ACHN (cell line): Measurements from ENCODE around the gene CAMKMT.

Experiments used
- DNase-seq: peaks from one replicate; pipeline ENCODE4 v3.0.0-alpha.2; 2015
- in situ Hi-C: cut with HindIII; loops from 2 replicates; pipeline ENCODE4 v1.10.0; 2017; ENCODE audit warnings: low sequenced_read_pairs, low pct_ligation_motif_present, low pct_unique_long_range_greater_than_20kb

Gene CAMKMT

DNA sequence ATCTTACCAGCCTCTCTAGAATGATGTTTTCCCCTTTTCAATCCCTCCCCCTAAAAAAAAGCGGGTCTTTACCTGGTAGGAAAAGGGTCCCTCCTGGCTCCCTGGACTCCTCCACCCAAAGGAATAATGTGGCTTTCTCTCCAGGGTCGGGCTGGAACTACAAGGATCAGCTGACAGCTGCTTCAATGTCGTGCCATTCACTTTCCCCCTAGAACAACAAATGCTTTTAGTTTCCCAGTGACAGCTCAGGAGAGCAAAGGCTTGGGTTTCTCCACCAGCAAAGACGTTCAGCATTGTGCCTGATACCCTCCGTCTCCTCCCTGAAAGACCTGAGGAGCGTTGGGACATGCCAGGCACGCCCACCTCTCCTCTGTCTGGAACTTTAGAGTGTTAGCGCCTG lies 405.9 kb downstream of the CAMKMT start:
- in situ Hi-C loops, result no loop called here
- no peak for DNase-seq

DNA sequence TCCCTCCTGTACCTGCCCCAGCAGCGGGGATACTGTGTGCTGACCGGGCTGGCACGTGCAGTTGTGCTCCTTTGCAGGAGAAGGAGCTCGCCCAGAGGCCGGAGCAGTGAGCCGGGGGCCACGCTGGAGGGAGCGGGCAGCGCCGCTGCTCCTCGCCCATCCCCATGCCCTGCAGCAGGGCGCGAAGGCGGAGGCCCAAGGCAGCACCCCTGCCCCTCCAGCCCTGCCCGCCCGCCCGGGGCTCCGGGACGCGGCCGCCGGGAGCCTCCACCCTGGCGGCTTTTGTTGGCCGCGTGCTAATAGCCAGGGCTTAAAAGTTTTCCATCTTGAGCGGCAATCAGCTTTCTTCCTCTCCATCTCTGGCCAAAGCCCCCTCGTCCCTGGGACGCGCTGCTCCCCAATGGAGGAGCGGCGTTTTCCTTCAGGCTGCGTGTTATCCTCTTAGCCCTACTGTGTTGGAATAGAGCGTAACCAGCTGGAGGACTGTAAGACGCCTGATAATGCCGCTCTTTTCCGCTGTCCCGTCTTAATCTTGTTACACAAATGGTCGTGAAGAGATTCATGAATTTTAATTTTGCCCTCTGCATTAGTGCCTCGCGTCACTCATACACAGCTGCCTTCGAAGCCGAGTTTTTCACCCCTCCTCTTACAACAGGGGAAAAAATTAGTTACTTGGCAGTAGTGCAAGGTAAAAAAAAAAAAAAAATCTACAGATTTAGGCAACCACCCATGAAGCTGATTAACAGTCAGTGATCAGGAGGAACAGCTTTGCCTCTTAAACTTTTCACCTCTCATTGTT lies 406.9 kb downstream of the CAMKMT start:
- in situ Hi-C loops, result no loop called here
- DNase-seq, result no peak

DNA sequence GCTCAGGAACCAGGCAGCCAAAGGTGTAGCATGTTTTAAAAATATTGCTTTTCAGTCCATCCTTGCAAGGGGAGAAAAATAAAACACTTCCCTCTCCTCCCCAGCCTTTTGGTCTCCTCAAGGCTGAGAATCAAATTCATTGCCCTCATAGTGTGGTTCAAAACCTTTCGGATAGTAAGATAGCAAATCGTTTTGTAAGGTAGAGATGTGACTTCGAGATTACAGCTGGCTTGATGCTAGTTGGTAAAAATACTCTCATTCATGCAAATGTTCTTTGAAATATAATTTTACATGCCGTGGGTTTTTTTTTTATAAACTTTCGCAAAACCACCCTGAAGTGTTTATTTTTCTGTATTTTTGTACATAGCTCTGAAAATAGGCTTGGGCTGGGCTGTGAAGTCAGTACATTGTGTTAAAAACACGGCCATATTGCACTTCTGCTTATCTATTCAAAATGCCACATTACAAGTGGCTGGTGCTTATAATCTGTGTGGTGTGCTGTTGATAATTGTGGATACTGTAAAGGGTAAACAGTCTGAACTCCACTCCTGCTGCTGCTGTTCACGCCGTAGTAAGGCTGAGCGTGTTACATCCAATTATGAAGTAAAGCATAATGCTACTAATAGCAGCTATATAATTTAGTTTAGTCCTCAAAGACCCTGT lies 407.7 kb downstream of the CAMKMT start:
- DNase-seq, result no peak
- in situ Hi-C loops, result no loop called here

DNA sequence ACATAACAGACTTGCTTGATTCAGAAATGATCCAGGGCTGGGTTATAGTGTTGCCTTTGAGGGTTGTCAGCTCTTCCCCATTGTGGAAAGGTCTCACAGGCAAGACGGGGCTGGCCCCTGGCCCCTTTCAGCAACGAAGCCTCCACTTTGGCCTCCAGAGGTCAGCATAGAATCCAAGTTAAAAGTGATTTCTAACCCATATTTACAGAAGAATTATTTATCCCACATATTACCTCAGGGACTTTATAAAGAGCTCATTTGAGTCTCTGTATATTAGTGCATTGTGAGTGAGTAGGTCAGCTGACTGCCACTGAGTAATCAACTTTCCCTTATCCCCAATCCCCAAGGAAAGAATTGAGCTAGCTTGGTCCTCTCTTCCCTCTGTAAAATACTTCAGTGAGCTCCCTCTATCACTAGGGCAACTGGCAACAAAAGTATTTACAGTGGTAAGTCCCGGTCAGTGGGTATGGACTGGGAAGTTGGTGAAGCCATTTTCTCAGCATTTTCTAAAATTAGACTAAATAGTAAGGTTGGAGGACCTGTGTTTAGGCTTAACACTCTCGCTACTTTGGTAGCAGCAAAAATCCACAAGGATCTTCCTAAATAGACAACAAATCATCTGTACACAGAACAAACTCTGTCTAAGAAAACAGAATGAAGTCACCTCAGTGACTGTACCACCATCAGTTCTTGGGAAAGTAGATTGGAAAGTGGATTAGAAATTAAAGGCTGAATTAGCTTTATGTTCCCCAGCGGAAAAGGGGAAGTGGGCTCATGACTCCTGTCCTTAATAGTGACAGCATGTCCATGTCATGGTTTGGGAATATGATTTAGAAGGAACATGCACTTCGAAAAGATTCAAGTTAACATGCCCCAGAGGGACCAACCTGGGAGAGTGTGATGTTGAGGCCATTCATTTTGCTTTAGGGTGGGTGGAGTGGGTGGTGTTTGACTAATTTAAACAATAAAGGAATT lies 408.8 kb downstream of the CAMKMT start:
- in situ Hi-C loops, result no loop called here
- DNase-seq, result peak; percentile 7

DNA sequence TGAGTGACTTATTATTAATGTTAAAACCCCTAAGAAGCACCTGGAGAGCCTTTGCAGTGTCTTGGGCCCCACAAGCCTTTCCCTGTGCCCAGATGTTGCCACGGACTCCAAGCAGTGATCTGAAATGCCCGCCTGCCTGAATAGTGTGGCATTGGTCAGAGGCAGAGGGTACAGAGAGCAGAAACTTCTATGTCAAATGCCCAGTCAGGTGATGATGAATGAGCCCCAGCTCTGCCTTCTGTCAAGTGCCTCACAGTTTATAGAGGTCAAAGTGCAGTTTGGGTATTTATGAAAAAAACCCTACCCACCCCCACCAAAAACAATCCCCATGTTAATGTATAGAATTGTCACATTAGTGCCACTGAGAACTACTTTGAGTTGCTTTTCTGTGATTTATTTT lies 409.8 kb downstream of the CAMKMT start:
- in situ Hi-C loops, result no loop called here
- DNase-seq, result no peak

DNA sequence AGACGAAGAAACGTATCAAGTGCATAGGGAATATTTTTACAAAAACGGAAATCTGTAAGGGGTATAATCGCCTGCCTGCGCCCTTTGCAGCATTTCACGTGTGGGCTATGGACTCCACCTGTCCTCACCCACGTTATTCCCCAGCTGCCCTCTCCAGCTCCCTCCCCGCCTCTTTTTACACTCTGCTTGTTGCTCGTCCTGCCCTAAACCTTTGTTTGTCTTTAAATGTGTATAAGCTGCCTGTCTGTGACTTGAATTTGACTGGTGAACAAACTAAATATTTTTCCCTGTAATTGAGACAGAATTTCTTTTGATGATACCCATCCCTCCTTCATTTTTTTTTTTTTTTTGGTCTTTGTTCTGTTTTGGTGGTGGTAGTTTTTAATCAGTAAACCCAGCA lies 410.4 kb downstream of the CAMKMT start:
- in situ Hi-C loops, result no loop called here
- no peak for DNase-seq

DNA sequence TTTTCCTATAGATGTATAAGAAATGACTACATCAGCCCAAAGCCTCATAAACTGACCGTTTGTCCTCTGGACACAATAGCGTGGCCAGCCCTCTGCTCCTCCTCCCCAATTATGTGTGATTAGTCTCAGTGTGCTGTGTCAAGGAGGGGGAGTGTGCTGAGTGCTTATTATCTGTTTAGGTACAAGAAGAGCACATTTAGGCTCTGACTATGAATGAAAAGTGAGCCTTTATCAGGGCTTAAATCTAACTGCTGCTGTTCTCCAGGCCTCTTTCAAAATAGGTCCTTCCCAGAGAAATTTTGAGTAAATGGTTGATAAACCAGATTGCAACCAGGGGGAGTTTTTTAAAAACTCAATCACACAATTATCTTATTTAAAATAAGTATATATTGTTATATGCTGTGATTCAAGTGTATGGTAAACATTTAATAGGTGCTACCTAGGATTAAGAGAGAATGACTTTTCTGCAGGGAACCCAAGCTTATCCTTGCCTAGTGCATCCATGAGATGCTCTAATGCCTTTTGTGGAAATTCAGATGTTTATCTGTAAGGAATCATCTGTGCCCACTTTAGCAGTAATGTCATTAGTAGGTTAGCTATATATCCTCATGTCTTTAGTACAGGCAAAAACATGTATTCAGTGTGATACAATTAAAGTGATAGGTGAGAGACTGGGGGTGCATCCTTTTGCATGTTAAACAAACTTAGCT lies 411.1 kb downstream of the CAMKMT start:
- in situ Hi-C loops, result no loop called here

DNA sequence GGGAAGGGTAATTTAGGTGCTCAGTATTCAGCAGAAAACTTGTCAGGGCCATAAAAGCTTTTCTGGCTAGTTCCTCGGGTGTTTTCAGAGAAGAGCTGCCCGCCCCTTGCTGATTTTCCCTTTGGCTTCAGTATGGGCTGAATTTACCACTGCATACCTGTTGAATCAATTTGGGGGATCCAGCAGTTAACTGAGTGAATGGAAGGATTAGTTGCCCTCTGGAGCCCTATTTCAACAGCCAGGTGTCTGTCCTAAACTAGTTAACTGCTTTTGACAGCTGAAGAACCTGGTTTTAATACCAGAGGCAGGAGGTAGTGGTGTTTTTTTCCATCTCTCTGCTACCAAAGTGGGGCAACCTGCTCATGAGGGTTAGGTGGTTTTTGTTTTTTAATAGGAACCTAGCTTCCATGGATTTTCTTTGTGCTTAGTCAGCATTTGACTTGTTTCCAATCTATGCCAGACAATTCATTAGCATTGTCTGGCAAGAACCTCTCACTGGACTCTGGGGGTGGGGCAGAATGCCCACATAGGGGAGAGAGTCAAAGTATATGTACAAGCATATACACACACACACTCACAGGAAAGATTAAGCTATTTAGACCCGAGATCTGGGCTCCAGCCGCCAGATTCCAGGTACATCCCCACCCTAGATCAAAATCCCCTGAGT lies 413.2 kb downstream of the CAMKMT start:
- DNase-seq, result no peak
- in situ Hi-C loops, result no loop called here

More for the DNA sequence above, 411.1 kb downstream of the CAMKMT start:
- no peak for DNase-seq

DNA sequence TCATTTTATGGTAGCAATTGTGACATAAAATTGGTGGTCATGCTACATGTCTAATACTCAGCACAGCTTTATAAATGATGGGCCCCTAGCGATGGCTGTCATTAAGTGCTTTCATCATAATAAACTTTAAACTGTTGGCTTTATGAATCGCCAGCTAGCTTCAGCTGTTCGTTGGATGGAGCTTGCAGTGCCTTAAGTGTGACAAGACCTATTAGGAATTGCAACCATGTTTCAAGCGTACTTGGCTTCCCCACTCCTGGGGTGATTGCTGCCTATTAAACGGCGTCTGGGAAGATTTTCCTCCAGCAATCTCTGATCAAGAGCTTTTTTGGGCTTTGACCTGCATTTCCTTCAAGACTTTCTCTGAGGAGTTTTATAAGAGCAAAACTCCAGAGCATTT lies 415.3 kb downstream of the CAMKMT start:
- DNase-seq, result no peak
- in situ Hi-C loops, result no loop called here

DNA sequence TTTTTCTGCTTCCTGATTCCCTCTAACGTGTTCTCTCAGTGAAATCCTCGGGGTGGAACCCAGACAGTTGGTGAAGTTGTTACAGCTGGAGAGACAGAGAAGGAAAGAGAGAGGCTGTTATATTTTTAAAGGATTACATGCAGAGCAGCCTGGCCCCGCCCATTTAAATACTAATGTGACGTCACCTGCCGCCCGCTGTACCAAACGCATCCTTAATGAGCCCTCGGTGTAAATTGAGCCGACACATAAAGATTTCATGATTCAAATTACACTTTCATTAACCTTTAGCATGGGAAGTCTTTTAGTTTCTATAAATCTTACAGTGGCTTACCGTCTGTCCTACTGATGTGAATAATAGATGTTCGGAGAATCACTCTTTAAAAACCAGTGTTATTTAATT lies 415.8 kb downstream of the CAMKMT start:
- DNase-seq, result no peak
- in situ Hi-C loops, result no loop called here

DNA sequence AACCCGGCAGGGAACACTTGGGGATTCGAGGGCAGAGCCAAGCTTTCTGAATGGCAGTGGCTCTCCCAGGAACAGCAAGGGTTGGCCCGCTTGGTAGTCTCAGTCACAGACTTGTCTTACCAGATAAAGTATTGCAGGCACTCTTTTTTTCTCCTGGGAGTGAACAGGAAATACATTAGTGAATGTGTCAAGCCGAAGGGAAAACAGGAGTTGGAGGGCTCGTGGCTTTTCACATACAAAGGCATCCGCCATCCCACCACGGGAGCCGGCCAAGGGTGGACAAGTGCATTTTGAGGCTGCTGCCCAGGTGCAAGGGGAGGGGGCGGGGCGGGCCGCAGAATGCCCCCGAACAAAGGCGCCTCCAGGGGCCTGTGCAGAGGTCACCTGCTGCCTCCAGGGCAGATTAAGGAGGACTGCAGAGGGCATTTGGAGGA lies 416.5 kb downstream of the CAMKMT start:
- in situ Hi-C loops, result no loop called here
- DNase-seq, result no peak

DNA sequence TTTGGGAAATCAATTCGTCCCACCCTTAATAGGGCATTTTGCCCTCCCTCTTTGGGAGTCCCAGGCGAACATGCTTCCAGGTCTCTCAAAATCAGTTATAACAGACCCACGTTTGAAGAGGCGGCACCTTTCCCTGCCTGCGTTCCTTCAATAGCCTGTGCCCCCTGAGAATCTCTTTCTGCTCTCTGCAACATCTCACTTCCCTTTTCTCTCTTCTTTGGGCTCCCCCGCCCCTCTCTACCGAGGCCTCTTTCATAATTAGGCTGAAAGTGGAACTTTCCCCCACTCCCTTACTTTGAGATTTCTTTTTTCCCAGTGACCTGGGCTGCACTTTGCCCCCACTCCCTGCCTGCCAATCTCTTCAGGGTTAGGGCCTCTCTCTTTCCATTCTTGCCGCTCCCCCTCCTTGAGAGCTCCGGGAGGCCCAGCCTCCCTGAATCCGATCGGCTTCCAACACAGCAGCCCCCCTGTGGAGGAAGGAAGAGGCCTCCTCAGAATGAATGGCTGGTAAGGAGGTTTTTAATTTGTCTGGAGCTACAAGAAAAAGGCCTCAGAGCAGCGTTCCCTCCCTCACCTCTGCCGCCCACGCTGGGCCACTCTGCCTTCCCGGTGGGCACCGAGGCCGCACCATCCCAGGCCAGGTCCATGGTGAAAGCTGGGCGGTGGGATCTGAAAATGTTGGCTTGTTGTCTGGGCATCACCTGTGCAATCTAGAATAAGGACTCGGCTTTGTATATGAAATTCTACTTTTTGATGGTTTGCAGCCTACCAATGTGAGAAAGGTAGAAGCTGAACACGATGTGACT lies 417.1 kb downstream of the CAMKMT start:
- no peak for DNase-seq
- in situ Hi-C loops, result no loop called here

DNA sequence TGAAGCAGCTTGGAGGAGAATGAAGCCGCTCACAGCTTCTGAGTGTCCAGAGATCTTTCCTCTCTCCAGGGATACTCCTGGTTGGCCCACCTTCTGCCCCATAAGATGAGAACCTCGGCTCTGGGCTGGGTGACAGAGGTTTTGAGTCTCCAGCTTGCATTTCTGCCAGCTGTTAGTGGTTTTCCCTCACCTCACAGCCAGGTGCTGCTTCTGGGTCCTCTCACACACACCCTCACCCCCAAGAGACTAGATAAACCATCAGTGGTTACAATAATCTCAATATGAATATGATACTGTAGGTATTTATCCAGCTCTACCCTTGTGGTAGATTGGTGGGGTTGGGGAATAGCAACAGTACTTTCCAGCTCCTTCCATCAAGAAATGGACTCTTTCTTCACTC lies 418.0 kb downstream of the CAMKMT start:
- DNase-seq, result no peak
- in situ Hi-C loops, result no loop called here

DNA sequence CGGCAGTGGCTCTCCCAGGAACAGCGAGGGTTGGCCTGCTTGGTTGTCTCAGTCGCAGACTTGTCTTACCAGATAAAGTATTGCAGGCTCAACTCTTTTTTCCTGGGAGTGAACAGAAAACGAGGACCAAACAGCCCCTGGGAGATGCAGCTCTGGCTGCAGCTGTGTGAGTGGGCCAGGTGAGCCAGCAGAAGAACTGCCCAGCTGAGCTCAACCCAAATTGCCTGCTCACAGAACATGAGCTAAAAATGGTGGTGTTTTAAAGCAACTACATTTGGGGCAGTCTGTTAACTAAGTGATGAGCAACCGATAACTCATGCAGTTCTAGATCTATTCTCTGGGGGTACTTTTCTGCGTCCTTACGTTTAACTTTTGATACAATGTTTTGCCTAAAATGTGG lies 418.7 kb downstream of the CAMKMT start:
- DNase-seq, result no peak
- in situ Hi-C loops, result no loop called here

DNA sequence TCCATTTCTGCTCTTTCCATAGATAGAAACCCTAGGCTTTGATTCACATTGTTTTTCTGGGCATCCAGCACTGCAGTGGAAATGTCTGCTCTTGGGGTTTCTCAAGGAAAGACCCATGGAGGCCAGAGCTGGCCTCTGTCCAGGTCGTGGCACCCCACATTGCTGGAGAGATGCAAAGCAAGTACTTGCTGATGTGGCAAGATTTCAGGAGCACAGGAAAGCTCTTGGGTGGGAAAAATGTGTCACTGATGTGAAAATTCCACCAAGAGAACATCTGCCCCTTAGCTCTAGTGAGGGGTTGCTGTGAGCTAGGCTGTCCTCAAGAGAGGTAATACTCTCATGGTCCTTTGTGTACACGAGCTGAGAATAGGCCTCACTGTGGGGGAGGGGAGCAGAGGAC lies 423.7 kb downstream of the CAMKMT start:
- in situ Hi-C loops, result no loop called here
- no peak for DNase-seq

DNA sequence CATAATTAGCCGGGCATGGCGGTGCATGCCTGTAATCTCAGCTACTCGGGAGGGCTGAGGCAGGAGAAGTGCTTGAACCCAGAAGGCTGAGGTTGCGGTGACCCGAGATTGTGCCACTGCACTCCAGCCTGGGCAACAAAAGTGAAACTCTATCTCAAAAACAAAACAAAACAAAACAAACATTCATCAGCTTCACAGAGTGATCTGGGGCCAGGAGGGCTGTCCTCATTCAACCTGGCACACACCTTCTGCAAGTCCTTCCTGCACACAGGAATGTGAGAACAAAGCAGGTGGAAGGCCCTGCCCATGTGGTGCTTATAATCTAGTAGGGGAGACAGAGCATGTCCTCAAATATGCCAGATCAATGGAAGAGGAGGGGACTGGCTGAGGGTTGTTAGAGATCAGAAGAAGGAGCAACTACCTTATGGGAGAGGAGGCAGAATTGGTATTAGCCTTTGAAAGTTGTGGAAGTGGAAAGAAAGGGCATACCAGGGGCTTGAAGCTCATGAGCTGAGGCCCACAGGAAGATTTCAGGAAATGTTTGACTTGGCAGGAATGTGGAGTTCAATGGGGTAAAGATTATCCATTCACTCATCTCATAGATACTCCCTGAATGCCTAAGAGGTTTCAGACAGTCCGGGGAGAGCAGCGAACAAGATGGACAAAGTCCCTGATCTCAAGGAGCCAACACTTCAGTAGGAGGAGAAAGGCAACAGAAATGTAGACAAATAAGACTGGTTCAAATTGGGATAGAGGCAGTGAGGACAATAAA lies 424.5 kb downstream of the CAMKMT start:
- peak; percentile 41 for DNase-seq
- in situ Hi-C loops, result no loop called here

DNA sequence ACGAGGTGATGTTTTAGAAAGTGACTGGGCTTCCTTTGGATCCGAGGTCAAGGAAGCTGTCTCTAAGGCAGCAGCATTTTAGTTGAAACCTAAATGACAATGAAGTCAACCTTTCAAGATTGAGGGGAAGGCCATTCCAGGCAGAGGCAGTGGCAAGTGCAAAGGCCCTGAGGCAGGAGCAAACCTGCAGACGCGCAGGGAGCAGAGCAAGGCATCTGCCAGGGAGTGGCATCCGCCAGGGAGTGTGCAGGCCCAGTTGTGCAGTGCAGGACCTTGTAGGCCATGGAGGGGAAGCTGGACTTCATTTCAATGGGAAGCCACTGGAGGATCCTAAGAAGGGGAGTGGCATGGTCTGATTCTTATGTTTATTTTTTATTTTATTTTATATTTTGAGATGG lies 425.1 kb downstream of the CAMKMT start:
- in situ Hi-C loops, result no loop called here
- DNase-seq, result no peak
